ENCODE results near the gene NINJ1. TPM values are rescaled to one million over a fixed set of nuclear protein-coding genes. Genes with fewer than 3 reads are reported as not detected.

Gene NINJ1
- total and polyA plus RNA-seq, 2 donors (not counting 3 experiments of a cell fraction or from before 2014, with no cell fraction given): 31.5 to 57.7 TPM

DNA sequence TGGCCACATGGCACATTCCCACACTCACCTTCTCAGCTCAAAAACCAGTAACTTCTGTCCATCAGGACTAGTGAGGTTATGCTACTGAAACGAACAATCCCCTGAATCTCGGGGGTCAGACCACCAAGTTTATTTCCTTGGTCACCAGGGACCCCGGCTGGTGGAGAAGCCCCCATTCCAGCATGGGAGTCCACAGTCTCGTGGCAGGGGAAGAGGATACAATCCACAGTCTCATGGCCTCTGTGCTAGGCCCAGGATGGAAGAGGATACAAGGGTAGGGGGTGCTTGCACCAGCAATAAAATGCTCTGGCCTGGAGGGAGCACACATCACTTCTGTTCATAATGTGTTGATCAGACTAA lies 45.4 kb downstream of the NINJ1 start:
- FAIRE-seq: no peak
- H4K20me1 ChIP-seq (replicated peaks; ENCODE audit: control insufficient read depth, extremely low read depth, insufficient read depth, low read length): no peaks in the 10 kb centered on the region
- H3K9me3 ChIP-seq (replicated peaks; ENCODE audit: control insufficient read depth, insufficient read depth, low read length): no peaks in the 10 kb centered on the region
- H3K4me1 ChIP-seq (ENCODE audit: control insufficient read depth, extremely low read depth, insufficient read depth, low read length): no peaks in the 10 kb centered on the region
- H3K9me1 ChIP-seq (replicated peaks; ENCODE audit: control insufficient read depth, extremely low read depth, insufficient read depth, low read length): no peaks in the 10 kb centered on the region
- no peaks in the 10 kb centered on the region for H3K36me3 ChIP-seq (ENCODE audit: control insufficient read depth in 2 of 2, extremely low read depth in 1 of 2, insufficient read depth in 2 of 2, low read length in 2 of 2)
- no peak overlapping the region for H3K4me2 ChIP-seq (ENCODE audit: insufficient read depth, low read length)
- dilution Hi-C loops (cut with MboI; ENCODE audit: extremely low pct_ligation_motif_present, low sequenced_read_pairs): no loop called here
- intact Hi-C loops (cut with micrococcal nuclease): no loop called here
- H3K9ac ChIP-seq (replicated peaks; ENCODE audit: extremely low read depth, insufficient read depth, low read length): no peak overlapping the region
- CTCF ChIA-PET: no interaction called here
- H3K27ac ChIP-seq (ENCODE audit: insufficient read depth, low read depth, low read length): no peak overlapping the region
- DNase-seq (ENCODE audit: low read depth, low spot score): no peak
- BruUV-seq (replicated peaks): no TSS peak
- H2AFZ ChIP-seq (ENCODE audit: low read depth, low read length): no peak overlapping the region
- POLR2A ChIA-PET: no interaction called here
- no peaks in the 10 kb centered on the region for H3K79me2 ChIP-seq (ENCODE audit: control insufficient read depth, insufficient read depth, low read length)
- H3K4me3 ChIP-seq (replicated peaks in 1 of 3; ENCODE audit: insufficient read depth in 1 of 3, low read depth in 1 of 3, low read length in 3 of 3): no peak overlapping the region
- H3K27me3 ChIP-seq (ENCODE audit: control insufficient read depth in 2 of 2, insufficient read depth in 2 of 2, low read length in 2 of 2): no peaks in the 10 kb centered on the region
- TF ChIP-seq MYC (IDR thresholded peaks at IDR 0.05; ENCODE audit: low read depth, low read length) (no peak), POLR2AphosphoS5 (IDR thresholded peaks at IDR 0.05; ENCODE audit: insufficient read depth, low read depth, low read length) (no peak), POLR2A (IDR thresholded peaks at IDR 0.05; ENCODE audit: low read depth, low read length) (no peak), FOS (IDR thresholded peaks at IDR 0.05; ENCODE audit: borderline replicate concordance, insufficient read depth, low read length) (no peak), JUN (IDR thresholded peaks at IDR 0.05; ENCODE audit: borderline replicate concordance, insufficient read depth, insufficient read length, low read depth) (no peak), GATA2 (IDR thresholded peaks at IDR 0.05; ENCODE audit: insufficient read depth, insufficient read length, low read depth, low read length) (no peak), EZH2 (IDR thresholded peaks at IDR 0.05; ENCODE audit: borderline replicate concordance, low read depth, low read length, severe bottlenecking) (no peak)
- TF ChIP-seq, protein P1, sequence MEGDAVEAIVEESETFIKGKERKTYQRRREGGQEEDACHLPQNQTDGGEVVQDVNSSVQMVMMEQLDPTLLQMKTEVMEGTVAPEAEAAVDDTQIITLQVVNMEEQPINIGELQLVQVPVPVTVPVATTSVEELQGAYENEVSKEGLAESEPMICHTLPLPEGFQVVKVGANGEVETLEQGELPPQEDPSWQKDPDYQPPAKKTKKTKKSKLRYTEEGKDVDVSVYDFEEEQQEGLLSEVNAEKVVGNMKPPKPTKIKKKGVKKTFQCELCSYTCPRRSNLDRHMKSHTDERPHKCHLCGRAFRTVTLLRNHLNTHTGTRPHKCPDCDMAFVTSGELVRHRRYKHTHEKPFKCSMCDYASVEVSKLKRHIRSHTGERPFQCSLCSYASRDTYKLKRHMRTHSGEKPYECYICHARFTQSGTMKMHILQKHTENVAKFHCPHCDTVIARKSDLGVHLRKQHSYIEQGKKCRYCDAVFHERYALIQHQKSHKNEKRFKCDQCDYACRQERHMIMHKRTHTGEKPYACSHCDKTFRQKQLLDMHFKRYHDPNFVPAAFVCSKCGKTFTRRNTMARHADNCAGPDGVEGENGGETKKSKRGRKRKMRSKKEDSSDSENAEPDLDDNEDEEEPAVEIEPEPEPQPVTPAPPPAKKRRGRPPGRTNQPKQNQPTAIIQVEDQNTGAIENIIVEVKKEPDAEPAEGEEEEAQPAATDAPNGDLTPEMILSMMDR (IDR thresholded peaks at IDR 0.05; ENCODE audit: extremely low read depth in 1 of 2, insufficient read depth in 1 of 2, low read depth in 1 of 2, low read length in 2 of 2): no peak
- TF ChIP-seq, protein P2, sequence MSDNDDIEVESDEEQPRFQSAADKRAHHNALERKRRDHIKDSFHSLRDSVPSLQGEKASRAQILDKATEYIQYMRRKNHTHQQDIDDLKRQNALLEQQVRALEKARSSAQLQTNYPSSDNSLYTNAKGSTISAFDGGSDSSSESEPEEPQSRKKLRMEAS (IDR thresholded peaks at IDR 0.05; ENCODE audit: insufficient read depth, insufficient read length): no peak
